Neuronal stem cell (in vitro differentiated cells): ENCODE measurements around the gene SPSB1.
A peak's percentile ranks its signal among the peaks of the same experiment; 100 is the strongest.

Experiments used
- DNase-seq: peaks from one replicate; pipeline ENCODE4 v3.0.0-alpha.2; 2013; ENCODE audit warnings: low spot score
- H2AFZ ChIP-seq: one replicate; pipeline ENCODE4 v1.6.1; 2013; ENCODE audit warnings: mild to moderate bottlenecking, low read length, inconsistent platforms
- H2AK5ac ChIP-seq: 2 replicates; pipeline ENCODE4 v1.6.1; 2013; ENCODE audit warnings: low read depth, mild to moderate bottlenecking, inconsistent platforms, low read length, moderate library complexity, mixed read lengths
- H2BK120ac ChIP-seq: 2 replicates; pipeline ENCODE4 v1.6.1; 2013; ENCODE audit warnings: low read depth, mild to moderate bottlenecking, inconsistent platforms, low read length, moderate library complexity, mixed read lengths
- H2BK12ac ChIP-seq: one replicate; pipeline ENCODE4 v1.6.1; 2013; ENCODE audit warnings: low read length, inconsistent platforms
- H2BK15ac ChIP-seq: 2 replicates; pipeline ENCODE4 v1.6.1; 2013; ENCODE audit warnings: mild to moderate bottlenecking, low read length, inconsistent platforms, mixed read lengths
- H2BK5ac ChIP-seq: one replicate; pipeline ENCODE4 v1.6.1; 2013; ENCODE audit warnings: inconsistent platforms, mild to moderate bottlenecking, low read length, moderate library complexity
- H3K14ac ChIP-seq: one replicate; pipeline ENCODE4 v1.6.1; 2013; ENCODE audit warnings: low read length, inconsistent platforms
- H3K18ac ChIP-seq: 2 replicates; pipeline ENCODE4 v1.6.1; 2013; ENCODE audit warnings: low read length, inconsistent platforms
- H3K23ac ChIP-seq: 2 replicates; pipeline ENCODE4 v1.6.1; 2013; ENCODE audit warnings: low read depth, mild to moderate bottlenecking, mixed read lengths, low read length, inconsistent platforms; ENCODE audit not compliant: poor library complexity
- H3K27ac ChIP-seq: replicated peaks from 3 replicates; pipeline ENCODE4 v1.5.1; 2013; ENCODE audit warnings: low read length, inconsistent platforms
- H3K27me3 ChIP-seq, 3 experiments: 2 replicates each; pipeline ENCODE4 v1.6.1; 2013; ENCODE audit warnings: low read length in 3 of 3, mild to moderate bottlenecking in 2 of 3, inconsistent platforms in 1 of 3, low read depth in 1 of 3, mixed read lengths in 1 of 3, moderate library complexity in 1 of 3; ENCODE audit not compliant: control insufficient read depth in 3 of 3, insufficient read depth in 3 of 3
- H3K36me3 ChIP-seq, 2 donors: replicated peaks in 1 of 2; 2 replicates each; pipeline ENCODE4 v1.6.1; 2013; ENCODE audit warnings: low read length in 2 of 2; ENCODE audit not compliant: control insufficient read depth in 2 of 2, insufficient read depth in 2 of 2
- H3K4ac ChIP-seq: 2 replicates; pipeline ENCODE4 v1.6.1; 2013; ENCODE audit warnings: inconsistent platforms, mild to moderate bottlenecking, low read length, moderate library complexity
- H3K4me1 ChIP-seq, 2 donors: 1 replicate in 1 of 2; 2 replicates in 1 of 2; pipeline ENCODE4 v1.6.1; 2013; ENCODE audit warnings: low read length in 2 of 2, low read depth in 1 of 2; ENCODE audit not compliant: control insufficient read depth in 2 of 2, insufficient read depth in 1 of 2
- H3K4me2 ChIP-seq: one replicate; pipeline ENCODE4 v1.6.1; 2013; ENCODE audit warnings: mild to moderate bottlenecking, low read length, inconsistent platforms; ENCODE audit not compliant: insufficient read depth, poor library complexity, severe bottlenecking
- H3K4me3 ChIP-seq, 2 donors: 2 replicates each; pipeline ENCODE4 v1.5.1; 2013; ENCODE audit warnings: low read length in 2 of 2, mild to moderate bottlenecking in 2 of 2, inconsistent platforms in 1 of 2, moderate library complexity in 1 of 2
- H3K79me1 ChIP-seq: one replicate; pipeline ENCODE4 v1.6.1; 2013; ENCODE audit warnings: low read depth, mild to moderate bottlenecking, inconsistent platforms, low read length, moderate library complexity
- H3K9ac ChIP-seq: one replicate; pipeline ENCODE4 v1.6.1; 2013; ENCODE audit warnings: mild to moderate bottlenecking, low read depth, low read length, inconsistent platforms; ENCODE audit not compliant: poor library complexity
- H3K9me3 ChIP-seq, 2 donors: replicated peaks in 1 of 2; 2 replicates each; pipeline versions ENCODE3 to v1.6.1; 2013; ENCODE audit warnings: low read length in 2 of 2, mild to moderate bottlenecking in 2 of 2, inconsistent platforms in 1 of 2, low read depth in 1 of 2, mixed read lengths in 1 of 2, moderate library complexity in 1 of 2; ENCODE audit not compliant: control insufficient read depth in 2 of 2, insufficient read depth in 1 of 2
- H4K8ac ChIP-seq: one replicate; pipeline ENCODE4 v1.6.1; 2013; ENCODE audit warnings: low read depth, mild to moderate bottlenecking, inconsistent platforms, low read length, moderate library complexity
- H4K91ac ChIP-seq: one replicate; pipeline ENCODE4 v1.6.1; 2013; ENCODE audit warnings: low read length, low read depth, mild to moderate bottlenecking, inconsistent platforms; ENCODE audit not compliant: poor library complexity
- WGBS, 2 donors: extraction: QIAGEN DNeasy Blood & Tissue Kit; methylation state at CpG; one replicate each; pipeline ENCODE4 v1.1.7; 2013; ENCODE audit warnings: missing lambda C conversion rate in 2 of 2, mixed read lengths in 1 of 2; ENCODE audit not compliant: insufficient read length in 2 of 2, insufficient replicate concordance in 1 of 2; ENCODE audit errors: extremely low coverage in 2 of 2; 5-methylcytosine and 5-hydroxymethylcytosine counted together

SPSB1 gene

GRCh38 chr1:9357958-9358357 lies 65.3 kb downstream of the SPSB1 start:
- H4K91ac ChIP-seq: no peak overlapping the region
- no peak overlapping the region for H4K8ac ChIP-seq
- peak overlapping the region; percentile 31 for H3K4ac ChIP-seq
- H3K23ac ChIP-seq: no peak overlapping the region
- no peak overlapping the region for H2BK120ac ChIP-seq
- no peaks in the 10 kb centered on the region for H3K9me3 ChIP-seq
- no CpG with 5 or more reads among the region's 8 CpGs for WGBS, 2 donors
- H2BK12ac ChIP-seq: no peak overlapping the region
- no peak for DNase-seq
- H3K27ac ChIP-seq: no peak overlapping the region
- H3K4me3 ChIP-seq: no peak overlapping the region
- H2AFZ ChIP-seq: no peak overlapping the region
- no peak overlapping the region for H3K9ac ChIP-seq
- peak overlapping the region; percentile 71 for H3K14ac ChIP-seq
- no peak overlapping the region for H3K4me2 ChIP-seq
- H3K4me1 ChIP-seq: peaks cover 0 to 2% of the 10 kb centered on the region in 2 donors
- H2BK15ac ChIP-seq: no peak overlapping the region
- peaks cover 0 to 5% (median 0%) of the 10 kb centered on the region in 3 experiments for H3K27me3 ChIP-seq
- H3K18ac ChIP-seq: no peak overlapping the region
- peak overlapping the region; percentile 75 for H2BK5ac ChIP-seq
- H3K36me3 ChIP-seq: peaks cover 0 to 2% of the 10 kb centered on the region in 2 donors
- peak overlapping the region; percentile 1 for H2AK5ac ChIP-seq
- H3K79me1 ChIP-seq: no peaks in the 10 kb centered on the region

GRCh38 chr1:9360371-9361064 lies 67.8 kb downstream of the SPSB1 start:
- no peak overlapping the region for H4K91ac ChIP-seq
- no peak overlapping the region for H2BK15ac ChIP-seq
- H3K4me2 ChIP-seq: no peak overlapping the region
- H2AK5ac ChIP-seq: no peak overlapping the region
- H3K4ac ChIP-seq: no peak overlapping the region
- no peak overlapping the region for H3K4me3 ChIP-seq
- H4K8ac ChIP-seq: no peak overlapping the region
- H3K79me1 ChIP-seq: no peaks in the 10 kb centered on the region
- no peak overlapping the region for H2BK5ac ChIP-seq
- no CpG with 5 or more reads among the region's 20 CpGs for WGBS, 2 donors
- H3K27ac ChIP-seq: no peak overlapping the region
- no peak overlapping the region for H2BK12ac ChIP-seq
- H3K27me3 ChIP-seq: peaks cover 0 to 6% (median 0%) of the 10 kb centered on the region in 3 experiments
- H3K4me1 ChIP-seq: no peaks in the 10 kb centered on the region
- H3K36me3 ChIP-seq: peaks cover 0 to 2% of the 10 kb centered on the region in 2 donors
- H3K23ac ChIP-seq: no peak overlapping the region
- no peak overlapping the region for H3K14ac ChIP-seq
- H2AFZ ChIP-seq: no peak overlapping the region
- no peaks in the 10 kb centered on the region for H3K9me3 ChIP-seq
- H3K18ac ChIP-seq: no peak overlapping the region
- H2BK120ac ChIP-seq: no peak overlapping the region
- H3K9ac ChIP-seq: no peak overlapping the region
- DNase-seq: no peak

- Histone ChIP-seq H3K18ac (peak overlapping the region; percentile 3), H3K27ac (no peak overlapping the region), H3K23ac (no peak overlapping the region), H2BK120ac (no peak overlapping the region), H3K4me3 (no peak overlapping the region), H3K79me1 (no peaks in the 10 kb centered on the region), H3K14ac (peak overlapping the region; percentile 56), H2AFZ (no peak overlapping the region), H3K4ac (no peak overlapping the region), H3K36me3 (peaks cover 0 to 2% of the 10 kb centered on the region in 2 donors), H2BK5ac (no peak overlapping the region), H3K4me1 (no peaks in the 10 kb centered on the region), H2AK5ac (peak overlapping the region; percentile 89), H4K91ac (no peak overlapping the region), H3K4me2 (no peak overlapping the region), H4K8ac (no peak overlapping the region), H2BK15ac (no peak overlapping the region), H3K9me3 (no peaks in the 10 kb centered on the region), H2BK12ac (no peak overlapping the region), H3K9ac (no peak overlapping the region), H3K27me3 (peaks cover 0 to 13% (median 0%) of the 10 kb centered on the region in 3 experiments)
- WGBS, 2 donors: no CpG with 5 or more reads among the region's 14 CpGs
- no peak for DNase-seq
Observed at GRCh38 chr1:9361630-9362260, 69.1 kb downstream of the SPSB1 start.

GRCh38 chr1:9362488-9362887 lies 69.8 kb downstream of the SPSB1 start:
- Histone ChIP-seq H3K36me3 (peaks cover 0 to 2% of the 10 kb centered on the region in 2 donors), H4K8ac (no peak overlapping the region), H2BK15ac (no peak overlapping the region), H2AK5ac (no peak overlapping the region), H2BK5ac (no peak overlapping the region), H3K18ac (no peak overlapping the region), H3K23ac (no peak overlapping the region), H2BK12ac (no peak overlapping the region), H3K9me3 (no peaks in the 10 kb centered on the region), H3K9ac (no peak overlapping the region), H3K79me1 (no peaks in the 10 kb centered on the region), H3K14ac (no peak overlapping the region), H2BK120ac (no peak overlapping the region), H4K91ac (no peak overlapping the region), H3K4me1 (no peaks in the 10 kb centered on the region), H3K4ac (no peak overlapping the region), H3K27ac (no peak overlapping the region), H3K27me3 (peaks cover 0 to 16% (median 0%) of the 10 kb centered on the region in 3 experiments), H2AFZ (no peak overlapping the region), H3K4me3 (no peak overlapping the region), H3K4me2 (no peak overlapping the region)
- no CpG with 5 or more reads among the region's 12 CpGs for WGBS, 2 donors
- no peak for DNase-seq
